Esophagus squamous epithelium (tissue), 5 donors: ENCODE results near the gene MED27. TPM values are rescaled to one million over a fixed set of nuclear protein-coding genes. Genes with fewer than 3 reads are reported as not detected.

Experiments
- DNase-seq: peaks from one replicate; lab custom pipeline; 2025; lab: John Stamatoyannopoulos, UW
- H3K27ac ChIP-seq, 4 donors: fragments of 200-600 bp; sonication (generic); one replicate each; pipeline ENCODE4 v1.5.1; 2016 to 2019; ENCODE audit warnings: mild to moderate bottlenecking in 1 of 4
- H3K27me3 ChIP-seq, 4 donors: fragments of 200-600 bp; sonication (generic); 1 replicate in 3 of 4; 2 replicates in 1 of 4; pipeline versions ENCODE4 v1.5.1 to v1.6.0; 2017 to 2021; ENCODE audit warnings: antibody characterized with exemption in 1 of 4
- H3K36me3 ChIP-seq, 3 donors: fragments of 200-600 bp; sonication (generic); one replicate each; pipeline ENCODE4 v1.5.1; 2016 to 2019
- H3K4me1 ChIP-seq, 3 donors: fragments of 200-600 bp; sonication (generic); one replicate each; pipeline ENCODE4 v1.5.1; 2017 to 2019
- H3K4me3 ChIP-seq, 4 donors: fragments of 200-600 bp; sonication (generic); 1 replicate in 3 of 4; 2 replicates in 1 of 4; pipeline ENCODE4 v1.5.1; 2016 to 2019; ENCODE audit warnings: mild to moderate bottlenecking in 2 of 4, moderate library complexity in 1 of 4
- H3K9me3 ChIP-seq, 3 donors: fragments of 200-600 bp; sonication (generic); one replicate each; pipeline ENCODE4 v1.5.1; 2016 to 2019
- CTCF ChIP-seq, 6 experiments: fragments of 450-650 bp in 4 of 6; fragments of 200-600 bp in 2 of 6; sonication (generic) in 2 of 6; IDR thresholded peaks; one replicate each; pipeline ENCODE4 v1.5.1; 2016 to 2019; ENCODE audit warnings: antibody characterized with exemption in 6 of 6, mild to moderate bottlenecking in 4 of 6, moderate library complexity in 4 of 6
- POLR2A ChIP-seq, 4 donors: fragments of 450-650 bp; IDR thresholded peaks; one replicate each; pipeline ENCODE4 v1.6.1; 2017; ENCODE audit warnings: antibody characterized with exemption in 4 of 4, mild to moderate bottlenecking in 4 of 4, moderate library complexity in 3 of 4
- WGBS, 2 donors: methylation state at CpG; one replicate each; pipeline ENCODE4 v1.1.5; 2018; 5-methylcytosine and 5-hydroxymethylcytosine counted together
- intact Hi-C: fragments of 100-400 bp; cut with DNase I; formaldehyde crosslinking; loops from one replicate; pipeline ENCODE4 v1.15.0; 2022
- total RNA-seq, 4 donors: library from RNA; depleted of rRNA; stranded (reverse); fragments of >200 nt; gene quantifications; one replicate each; pipeline ENCODE4 v1.1.0, GENCODE V29; 2016
- donor health status: DM: yes; HTN: yes; CAD: no.

The MED27 gene
- total RNA-seq, 4 donors from 2014 or later = 10.6 to 20.0 (median 17.6) TPM

- intact Hi-C loops = no loop called here
- WGBS, 2 donors = 97 to 99% methylated on average over 4 of the region's 4 CpGs
- no peak overlapping the region for H3K4me3 ChIP-seq
- H3K4me1 ChIP-seq = peaks cover 0 to 12% (median 3%) of the 10 kb centered on the region in 3 donors
- H3K27ac ChIP-seq = no peak overlapping the region
- TF ChIP-seq CTCF (IDR thresholded peaks at IDR 0.05) (no peak), POLR2A (IDR thresholded peaks at IDR 0.05) (no peak)
- H3K36me3 ChIP-seq = no peaks in the 10 kb centered on the region
- no peak for DNase-seq
- no peaks in the 10 kb centered on the region for H3K27me3 ChIP-seq
- H3K9me3 ChIP-seq = no peaks in the 10 kb centered on the region
These were observed 114.6 kb downstream of the MED27 start for GRCh38 chr9:131965103-131965502.

GRCh38 chr9:131963072-131964030 lies 116.3 kb downstream of the MED27 start:
- intact Hi-C loops = no loop called here

GRCh38 chr9:131961496-131961880 lies 118.2 kb downstream of the MED27 start:
- H3K27me3 ChIP-seq = no peaks in the 10 kb centered on the region
- no peak for DNase-seq
- intact Hi-C loops = no loop called here
- H3K4me1 ChIP-seq = peaks cover 0 to 12% (median 3%) of the 10 kb centered on the region in 3 donors
- H3K4me3 ChIP-seq = no peak overlapping the region
- no peaks in the 10 kb centered on the region for H3K9me3 ChIP-seq
- WGBS, 2 donors = 98 to 100% methylated on average over 2 to 6 of the region's 6 CpGs
- TF ChIP-seq POLR2A (IDR thresholded peaks at IDR 0.05) (no peak), CTCF (IDR thresholded peaks at IDR 0.05) (no peak)
- H3K27ac ChIP-seq = no peak overlapping the region
- no peaks in the 10 kb centered on the region for H3K36me3 ChIP-seq

More at GRCh38 chr9:131963072-131964030, 116.3 kb downstream of the MED27 start:
- Histone ChIP-seq H3K27me3 (no peaks in the 10 kb centered on the region), H3K4me1 (peaks cover 0 to 12% (median 3%) of the 10 kb centered on the region in 3 donors), H3K9me3 (no peaks in the 10 kb centered on the region), H3K4me3 (no peak overlapping the region), H3K36me3 (no peaks in the 10 kb centered on the region), H3K27ac (no peak overlapping the region)
- TF ChIP-seq CTCF (IDR thresholded peaks at IDR 0.05) (no peak), POLR2A (IDR thresholded peaks at IDR 0.05) (no peak)
- 85 to 91% methylated on average over 12 of the region's 12 CpGs for WGBS, 2 donors
- DNase-seq = no peak

- no peak for DNase-seq
- Histone ChIP-seq H3K27ac (no peak overlapping the region), H3K4me1 (peaks cover 0 to 12% (median 3%) of the 10 kb centered on the region in 3 donors), H3K36me3 (no peaks in the 10 kb centered on the region), H3K4me3 (no peak overlapping the region), H3K9me3 (no peaks in the 10 kb centered on the region), H3K27me3 (no peaks in the 10 kb centered on the region)
- no peak for TF ChIP-seq CTCF (IDR thresholded peaks at IDR 0.05)
- no peak for TF ChIP-seq POLR2A (IDR thresholded peaks at IDR 0.05)
- intact Hi-C loops = no loop called here
- WGBS, 2 donors = 61 to 76% methylated on average over 9 to 12 of the region's 12 CpGs
These were observed 118.7 kb downstream of the MED27 start for GRCh38 chr9:131960851-131961495.

- TF ChIP-seq POLR2A (IDR thresholded peaks at IDR 0.05) (no peak), CTCF (IDR thresholded peaks at IDR 0.05) (no peak)
- DNase-seq = no peak
- intact Hi-C loops = no loop called here
- Histone ChIP-seq H3K27me3 (no peaks in the 10 kb centered on the region), H3K4me1 (peaks cover 0 to 12% (median 3%) of the 10 kb centered on the region in 3 donors), H3K36me3 (no peaks in the 10 kb centered on the region), H3K9me3 (no peaks in the 10 kb centered on the region), H3K4me3 (no peak overlapping the region), H3K27ac (no peak overlapping the region)
- WGBS, 2 donors = 58 to 70% methylated on average over 8 to 9 of the region's 9 CpGs
These were observed 119.4 kb downstream of the MED27 start for GRCh38 chr9:131960311-131960710.
